Measurements from ENCODE around the gene TRAPPC3. TPM values are rescaled to one million over a fixed set of nuclear protein-coding genes. Genes with fewer than 3 reads are reported as not detected.

Gene TRAPPC3
- total and polyA plus RNA-seq, 9 of the 15 experiments (the other 6 are each of a cell fraction or from before 2014, with no cell fraction given): 20.6 to 141 (median 112) TPM

- TF ChIP-seq ZNF644 (tag; IDR thresholded peaks at IDR 0.05; ENCODE audit: low read depth) (0 out of 2 replicates have a peak, but pooled peaks have one; percentile 25), ZBTB40 (IDR thresholded peaks at IDR 0.05) (peak; percentile 80), ZBTB40 (CRISPR knock-in tag; IDR thresholded peaks at IDR 0.05) (no peak), SRF (CRISPR knock-in tag; IDR thresholded peaks at IDR 0.05) (no peak), ZBTB12 (CRISPR knock-in tag; IDR thresholded peaks at IDR 0.05) (0 out of 2 replicates have a peak, but pooled peaks have one; percentile 39), CTBP1 (IDR thresholded peaks at IDR 0.05; ENCODE audit: borderline replicate concordance) (peak; percentile 66; the same call in 1 of the 2 replicates), REST (IDR thresholded peaks at IDR 0.05; ENCODE audit: borderline replicate concordance) (peak; percentile 33; the same call in 1 of the 2 replicates), REST (CRISPR knock-in tag; IDR thresholded peaks at IDR 0.05; ENCODE audit: low read depth) (no peak), TAF7 (tag; IDR thresholded peaks at IDR 0.05) (peak; percentile 90)
Measured at GRCh38 chr1:36160949-36161485, 11.7 kb upstream of the TRAPPC3 start (continued).

Data from K562 (cell line).